Sciatic nerve (tissue), 2 donors: Measurements from ENCODE around the gene KRT81. TPM values are rescaled to one million over a fixed set of nuclear protein-coding genes. Genes with fewer than 3 reads are reported as not detected.

Experiments
- ATAC-seq: fragments of 200-7000 bp; cut with Tn5 transposase; one replicate; pipeline ENCODE4 v1.9.1; 2020; ENCODE audit warnings: mild to moderate bottlenecking, moderate library complexity
- DNase-seq: peaks from one replicate; pipeline ENCODE4 v3.0.0-alpha.2; 2020; ENCODE audit warnings: low spot score
- intact Hi-C: fragments of 100-400 bp; cut with DNase I; formaldehyde crosslinking; loops from one replicate; pipeline ENCODE4 v1.14.2; 2022
- total RNA-seq: library from RNA; stranded (reverse); fragmentation: NEBNext Ultra II Directional; extraction: Animal tissue kit (Norgen Biotek cat#: 25700); gene quantifications from one replicate; pipeline ENCODE4 v1.2.1, GENCODE V29; 2021
- donor health status: DM: no; HTN: no; CAD: no.
- donor health status: DM: no; HTN: no; CAD: no.

Gene KRT81
- total RNA-seq, 1 donor from 2014 or later: not detected

GRCh38 chr12:52280796-52281560 is 10.4 kb downstream of the KRT81 start:
- intact Hi-C loops: no loop called here
- peak; percentile 84 for DNase-seq

GRCh38 chr12:52280319-52280795 is 11.0 kb downstream of the KRT81 start:
- ATAC-seq (peak; percentile 87), DNase-seq (peak; percentile 72)
- intact Hi-C loops: no loop called here

More at GRCh38 chr12:52280796-52281560, 10.4 kb downstream of the KRT81 start:
- ATAC-seq: peak; percentile 81

GRCh38 chr12:52279422-52280318 is 11.7 kb downstream of the KRT81 start:
- intact Hi-C loops: no loop called here
- DNase-seq (no peak), ATAC-seq (no peak)

GRCh38 chr12:52278575-52279421 is 12.5 kb downstream of the KRT81 start:
- ATAC-seq (peak; percentile 82), DNase-seq (peak; percentile 88)
- intact Hi-C loops: no loop called here

- no peak for DNase-seq
- intact Hi-C loops: no loop called here
- ATAC-seq: no peak
These were observed 13.7 kb downstream of the KRT81 start for GRCh38 chr12:52277486-52278245.

- ATAC-seq (no peak), DNase-seq (no peak)
- intact Hi-C loops: no loop called here
These were observed 15.6 kb downstream of the KRT81 start for GRCh38 chr12:52275686-52276085.

GRCh38 chr12:52274521-52275120 is 16.7 kb downstream of the KRT81 start, which contains the start of gene KRT86:
Gene KRT86, plus strand, starts transcription at chr12:52274645. Its CDS starts 27,272 bp downstream, at chr12:52301917.
- intact Hi-C loops: no loop called here
- ATAC-seq (no peak), DNase-seq (no peak)

GRCh38 chr12:52271158-52271557 is 20.2 kb downstream of the KRT81 start:
- intact Hi-C loops: no loop called here
- ATAC-seq (no peak), DNase-seq (no peak)

- intact Hi-C loops: no loop called here
- peak; percentile 18 for DNase-seq
- no peak for ATAC-seq
These were observed 20.7 kb downstream of the KRT81 start for GRCh38 chr12:52270541-52271070.

- no peak for ATAC-seq
- DNase-seq: no peak
- intact Hi-C loops: no loop called here
These were observed 23.1 kb downstream of the KRT81 start for GRCh38 chr12:52268212-52268611.

- intact Hi-C loops: no loop called here
- no peak for DNase-seq
- ATAC-seq: no peak
These were observed 23.6 kb downstream of the KRT81 start for GRCh38 chr12:52267699-52268098.

GRCh38 chr12:52267266-52267665 is 24.1 kb downstream of the KRT81 start:
- peak; percentile 7 for DNase-seq
- ATAC-seq: no peak
- intact Hi-C loops: no loop called here

- no peak for ATAC-seq
- intact Hi-C loops: no loop called here
- peak; percentile 42 for DNase-seq
These were observed 24.8 kb downstream of the KRT81 start for GRCh38 chr12:52266514-52266913.

GRCh38 chr12:52264435-52264825 is 26.9 kb downstream of the KRT81 start:
- DNase-seq (no peak), ATAC-seq (no peak)
- intact Hi-C loops: no loop called here

GRCh38 chr12:52263761-52264434 is 27.4 kb downstream of the KRT81 start:
- ATAC-seq: no peak

GRCh38 chr12:52262286-52262685 is 29.0 kb downstream of the KRT81 start:
- DNase-seq: no peak
- ATAC-seq: no peak
- intact Hi-C loops: no loop called here

More at GRCh38 chr12:52263761-52264434, 27.4 kb downstream of the KRT81 start:
- intact Hi-C loops: no loop called here
- no peak for DNase-seq

- DNase-seq (no peak), ATAC-seq (no peak)
- intact Hi-C loops: no loop called here
These were observed 30.2 kb downstream of the KRT81 start for GRCh38 chr12:52261208-52261484.
